G401 (cell line): ENCODE measurements around the gene CRB1. TPM values are rescaled to one million over a fixed set of nuclear protein-coding genes. Genes with fewer than 3 reads are reported as not detected.
A peak's percentile ranks its signal among the peaks of the same experiment; 100 is the strongest.

ENCODE experiments used
- DNase-seq: peaks from one replicate; pipeline ENCODE4 v3.0.0-alpha.2; 2015; ENCODE audit warnings: low spot score
- in situ Hi-C: cut with HindIII; loops from 2 replicates; pipeline ENCODE4 v1.10.0; 2016; ENCODE audit warnings: low sequenced_read_pairs, mixed read lengths
- total RNA-seq: library from RNA; depleted of rRNA; stranded (reverse); fragments of >200 nt; shearing (Covaris generic); gene quantifications from 2 replicates; pipeline ENCODE4 v1.2.3, GENCODE V29; 2014

Gene CRB1
- total RNA-seq, 1 experiment from 2014 or later, result not detected

- no peak for DNase-seq
- in situ Hi-C loops, result no loop called here
Observed at GRCh38 chr1:197339106-197340060, 71.3 kb downstream of the CRB1 start.

GRCh38 chr1:197341626-197342025 lies 73.6 kb downstream of the CRB1 start:
- no peak for DNase-seq
- in situ Hi-C loops, result no loop called here

- in situ Hi-C loops, result no loop called here
Observed at GRCh38 chr1:197342044-197342565, 74.1 kb downstream of the CRB1 start.

GRCh38 chr1:197342669-197343068 lies 74.6 kb downstream of the CRB1 start:
- no peak for DNase-seq
- in situ Hi-C loops, result no loop called here

More at GRCh38 chr1:197342044-197342565, 74.1 kb downstream of the CRB1 start:
- no peak for DNase-seq

GRCh38 chr1:197343663-197344273 lies 75.7 kb downstream of the CRB1 start:
- DNase-seq, result no peak
- in situ Hi-C loops, result no loop called here

GRCh38 chr1:197351821-197352440 lies 83.9 kb downstream of the CRB1 start:
- in situ Hi-C loops, result no loop called here
- no peak for DNase-seq

- no peak for DNase-seq
- in situ Hi-C loops, result no loop called here
Observed at GRCh38 chr1:197355248-197355995, 87.4 kb downstream of the CRB1 start.

- peak; percentile 65 for DNase-seq
- in situ Hi-C loops, result no loop called here
Observed at GRCh38 chr1:197356723-197357533, 88.9 kb downstream of the CRB1 start.

- DNase-seq, result no peak
- in situ Hi-C loops, result no loop called here
Observed at GRCh38 chr1:197358959-197359358, 90.9 kb downstream of the CRB1 start.

- in situ Hi-C loops, result no loop called here
Observed at GRCh38 chr1:197360068-197360467, 92.0 kb downstream of the CRB1 start.

GRCh38 chr1:197362871-197363270 lies 94.8 kb downstream of the CRB1 start:
- in situ Hi-C loops, result no loop called here
- no peak for DNase-seq

More at GRCh38 chr1:197360068-197360467, 92.0 kb downstream of the CRB1 start:
- DNase-seq, result no peak

GRCh38 chr1:197363855-197364254 lies 95.8 kb downstream of the CRB1 start:
- in situ Hi-C loops, result no loop called here
- DNase-seq, result no peak

- in situ Hi-C loops, result no loop called here
- no peak for DNase-seq
Observed at GRCh38 chr1:197366996-197367395, 98.9 kb downstream of the CRB1 start.

GRCh38 chr1:197367627-197368026 lies 99.6 kb downstream of the CRB1 start:
- in situ Hi-C loops, result no loop called here
- peak; percentile 68 for DNase-seq

- DNase-seq, result no peak
- in situ Hi-C loops, result no loop called here
Observed at GRCh38 chr1:197374428-197374827, 106.4 kb downstream of the CRB1 start.

- in situ Hi-C loops, result no loop called here
- no peak for DNase-seq
Observed at GRCh38 chr1:197384471-197384870, 116.4 kb downstream of the CRB1 start.

GRCh38 chr1:197388801-197389200 lies 120.7 kb downstream of the CRB1 start:
- no peak for DNase-seq
- in situ Hi-C loops, result no loop called here

GRCh38 chr1:197390856-197391255 lies 122.8 kb downstream of the CRB1 start:
- in situ Hi-C loops, result no loop called here
- DNase-seq, result no peak
